HG03520 (cell line): ENCODE data around the gene ZNF319.

ENCODE experiments used
- ATAC-seq: cut with Tn5 transposase; IDR thresholded peaks from one replicate; pipeline ENCODE4 v1.9.1; 2021; ENCODE audit warnings: mild to moderate bottlenecking, moderate library complexity; ENCODE audit not compliant: unreplicated experiment

Gene ZNF319

DNA sequence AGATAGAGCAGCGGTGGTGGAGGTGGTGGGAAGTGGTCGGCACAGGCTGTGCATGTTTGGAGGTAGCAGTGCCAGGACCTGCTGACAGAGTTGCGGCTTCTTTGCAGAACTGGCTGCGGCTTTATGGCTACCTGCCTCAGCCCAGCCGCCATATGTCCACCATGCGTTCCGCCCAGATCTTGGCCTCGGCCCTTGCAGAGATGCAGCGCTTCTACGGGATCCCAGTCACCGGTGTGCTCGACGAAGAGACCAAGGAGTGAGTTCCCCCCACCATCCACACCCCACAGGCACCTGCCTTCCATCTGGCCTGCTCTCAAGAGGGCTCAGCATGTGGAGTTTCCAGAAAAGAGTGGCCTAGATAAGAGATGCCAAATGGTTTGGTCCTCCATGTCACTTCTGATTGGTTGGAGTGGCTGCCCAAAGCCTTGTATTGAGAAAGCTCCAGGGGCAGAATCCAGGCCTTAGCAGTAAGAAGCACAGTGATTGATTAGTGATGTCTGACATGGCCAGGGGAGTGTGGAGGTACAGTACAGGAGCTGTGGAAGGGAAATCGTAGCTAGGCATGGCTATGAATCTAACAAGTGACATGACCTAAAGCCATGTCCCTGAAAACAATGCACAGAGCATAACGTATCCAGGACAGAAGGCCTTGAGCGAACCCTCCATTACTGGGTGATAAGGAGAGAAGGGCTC lies 37.0 kb upstream of the ZNF319 start:
- ATAC-seq = no peak

- ATAC-seq = no peak
Observed at GRCh38 chr16:58036943-58037342, 36.5 kb upstream of the ZNF319 start.

- no peak for ATAC-seq
Observed at GRCh38 chr16:58035356-58036170, 35.1 kb upstream of the ZNF319 start.

GRCh38 chr16:58034774-58035173 lies 34.3 kb upstream of the ZNF319 start:
- ATAC-seq = no peak

DNA sequence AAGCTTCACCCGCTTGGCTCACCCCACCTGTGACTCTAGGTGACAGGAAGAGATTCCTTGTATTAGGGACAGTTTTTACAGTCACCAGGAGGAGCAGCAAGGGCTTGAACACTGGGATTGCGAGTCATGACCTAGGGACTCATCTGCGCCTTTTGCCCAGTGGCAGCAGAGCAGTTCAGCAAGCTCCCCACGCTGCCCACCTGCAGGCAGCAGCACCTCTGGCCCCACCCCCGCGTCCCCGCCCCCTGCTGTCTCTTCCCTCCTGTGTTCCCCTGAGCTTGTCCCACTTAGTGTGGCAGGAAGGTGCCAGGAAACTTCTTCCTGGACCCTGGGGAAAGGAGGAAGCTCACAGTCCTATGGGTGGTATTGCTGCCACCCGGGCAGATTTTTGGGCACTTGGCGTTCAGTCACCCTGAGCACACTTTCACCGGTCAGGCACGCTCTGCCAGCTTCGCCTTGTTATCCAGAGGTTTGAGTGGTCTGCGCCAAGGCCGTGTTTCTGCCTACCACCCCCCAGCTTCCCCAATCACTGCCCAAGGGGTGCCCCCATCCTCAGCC lies 33.7 kb upstream of the ZNF319 start:
- no peak for ATAC-seq

DNA sequence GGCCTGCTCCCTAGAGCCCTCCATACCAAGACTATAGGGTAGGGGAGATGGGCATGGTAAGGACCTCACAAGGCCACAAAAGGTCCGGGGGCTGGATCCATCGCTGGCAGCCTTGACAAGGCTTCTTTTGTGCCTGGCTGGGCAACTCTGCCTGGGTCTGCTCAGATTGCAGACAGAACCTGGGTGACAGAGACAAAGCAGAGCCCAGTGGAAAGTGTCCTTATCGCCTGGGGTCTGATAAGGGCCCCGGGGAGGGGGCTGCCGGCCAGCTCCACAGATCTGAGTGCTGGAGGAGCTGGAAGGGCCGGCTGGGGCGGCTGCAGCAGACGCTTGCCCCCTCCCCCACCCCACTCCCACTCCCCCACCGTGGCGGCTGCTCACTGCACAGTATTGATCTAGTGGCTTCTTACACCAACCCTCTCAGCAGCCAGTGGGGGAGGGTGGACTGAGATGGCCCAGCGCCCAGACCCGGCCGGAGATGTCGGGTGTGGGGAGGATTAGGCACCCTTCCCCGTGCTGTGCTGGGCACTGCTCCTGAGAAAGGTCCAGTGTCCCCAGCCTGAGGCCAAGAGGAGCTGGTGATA lies 32.3 kb upstream of the ZNF319 start:
- no peak for ATAC-seq

DNA sequence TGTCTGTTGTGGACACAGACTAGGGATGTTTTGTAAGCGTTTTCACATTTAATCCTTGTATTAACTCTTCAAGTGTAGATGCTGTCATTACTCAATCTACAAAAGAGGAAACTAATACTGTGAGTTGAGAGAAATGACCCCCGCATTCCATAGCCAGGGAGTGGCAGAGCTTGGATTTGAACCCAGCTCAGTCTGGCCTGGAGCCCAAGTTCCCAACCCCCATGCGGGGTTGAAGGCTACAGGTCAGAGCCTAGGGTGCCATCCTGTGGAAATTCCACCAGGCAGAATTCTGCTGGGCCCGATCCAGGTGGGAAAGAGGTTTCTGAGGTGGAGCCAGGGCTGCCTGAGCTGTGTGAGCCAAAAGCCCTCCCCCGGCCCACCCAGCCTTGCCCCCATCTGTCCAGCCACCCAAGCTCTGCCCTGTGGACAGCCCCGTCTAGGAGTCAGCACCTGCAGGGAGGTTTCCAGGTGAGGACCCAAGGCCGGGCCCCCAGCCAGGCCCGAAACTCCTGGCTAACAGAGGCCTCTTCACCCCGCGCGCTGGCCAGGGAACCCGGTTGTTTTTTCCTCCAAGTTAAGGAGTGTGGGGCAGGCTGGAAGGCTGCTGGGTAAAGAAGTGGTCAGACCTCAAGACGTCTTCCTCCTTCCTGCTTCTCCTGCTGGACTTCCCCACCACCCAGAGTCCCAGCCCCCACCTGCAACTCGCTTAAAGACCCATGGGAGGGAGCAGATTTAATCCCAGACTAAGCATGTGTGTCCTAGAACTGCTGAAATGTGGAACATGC lies 30.7 kb upstream of the ZNF319 start:
- ATAC-seq = no peak

- ATAC-seq = no peak
Observed at GRCh38 chr16:58030136-58030840, 29.8 kb upstream of the ZNF319 start.

DNA sequence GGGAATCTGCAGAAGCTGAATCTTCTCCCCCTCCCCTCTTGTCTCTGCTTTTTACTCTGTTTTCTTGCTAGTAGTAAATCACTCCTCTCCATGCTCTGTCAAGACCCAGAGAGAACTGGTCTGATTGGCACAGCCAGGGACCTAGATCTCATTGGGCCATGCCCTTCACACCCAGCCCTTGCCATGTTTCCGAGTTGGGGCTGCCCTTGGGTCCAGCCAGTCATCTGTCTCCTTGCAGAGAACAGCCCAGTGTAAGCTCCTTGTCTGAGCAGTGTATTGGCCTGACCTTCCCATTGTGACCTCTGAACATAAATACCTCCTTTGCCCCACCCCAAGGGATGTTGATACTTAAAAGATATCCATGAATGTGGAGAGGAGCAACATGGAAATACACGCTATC lies 28.9 kb upstream of the ZNF319 start:
- no peak for ATAC-seq

GRCh38 chr16:58028541-58029070 lies 28.1 kb upstream of the ZNF319 start:
- no peak for ATAC-seq

GRCh38 chr16:58027916-58028455 lies 27.5 kb upstream of the ZNF319 start:
- no peak for ATAC-seq

DNA sequence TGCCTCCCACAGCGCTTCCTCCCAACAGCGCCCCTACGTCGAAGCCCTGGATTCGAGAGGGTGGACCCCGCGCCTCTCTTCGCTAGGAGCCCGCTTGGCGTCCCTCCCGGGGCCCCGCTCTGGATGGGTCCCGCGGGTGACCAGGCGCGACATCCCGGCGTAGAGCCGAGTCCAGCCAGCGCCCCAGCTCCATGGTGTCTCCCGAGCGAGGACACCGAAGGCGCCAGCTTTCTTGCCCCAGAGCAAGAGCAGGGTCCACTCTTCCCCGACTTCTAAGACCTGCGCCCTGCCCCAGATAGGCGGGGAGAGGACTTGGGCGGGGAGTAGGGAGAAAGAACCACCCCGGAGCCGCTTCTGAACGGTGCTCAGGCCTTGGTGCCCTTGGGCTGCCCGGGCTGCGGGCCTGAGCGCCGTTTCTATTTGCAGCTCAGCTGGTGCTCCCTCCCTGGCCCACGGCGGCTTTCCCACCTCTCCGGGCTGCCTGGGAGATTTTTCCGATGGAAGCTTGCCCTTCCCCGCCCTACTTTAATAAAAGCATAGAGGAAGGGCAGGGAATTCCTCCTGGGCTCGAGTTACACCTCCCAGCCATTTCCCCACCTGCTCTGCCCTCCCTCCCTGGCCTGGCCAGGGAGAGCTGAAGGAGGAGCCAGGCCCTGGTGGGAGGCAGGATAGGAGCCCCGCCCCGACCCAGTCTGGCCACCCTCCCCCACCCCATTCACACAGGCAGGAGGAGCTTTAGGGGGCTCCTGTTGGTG lies 26.9 kb upstream of the ZNF319 start:
- ATAC-seq = no peak

GRCh38 chr16:58026705-58027160 lies 26.3 kb upstream of the ZNF319 start:
- ATAC-seq = no peak

GRCh38 chr16:58026139-58026704 lies 25.8 kb upstream of the ZNF319 start:
- no peak for ATAC-seq

GRCh38 chr16:58025351-58026138 lies 25.1 kb upstream of the ZNF319 start, which contains the start of gene MMP15:
Gene MMP15 (plus strand): TSS chr16:58025754. CDS start chr16:58026351, 597 bp downstream.
- ATAC-seq = no peak

DNA sequence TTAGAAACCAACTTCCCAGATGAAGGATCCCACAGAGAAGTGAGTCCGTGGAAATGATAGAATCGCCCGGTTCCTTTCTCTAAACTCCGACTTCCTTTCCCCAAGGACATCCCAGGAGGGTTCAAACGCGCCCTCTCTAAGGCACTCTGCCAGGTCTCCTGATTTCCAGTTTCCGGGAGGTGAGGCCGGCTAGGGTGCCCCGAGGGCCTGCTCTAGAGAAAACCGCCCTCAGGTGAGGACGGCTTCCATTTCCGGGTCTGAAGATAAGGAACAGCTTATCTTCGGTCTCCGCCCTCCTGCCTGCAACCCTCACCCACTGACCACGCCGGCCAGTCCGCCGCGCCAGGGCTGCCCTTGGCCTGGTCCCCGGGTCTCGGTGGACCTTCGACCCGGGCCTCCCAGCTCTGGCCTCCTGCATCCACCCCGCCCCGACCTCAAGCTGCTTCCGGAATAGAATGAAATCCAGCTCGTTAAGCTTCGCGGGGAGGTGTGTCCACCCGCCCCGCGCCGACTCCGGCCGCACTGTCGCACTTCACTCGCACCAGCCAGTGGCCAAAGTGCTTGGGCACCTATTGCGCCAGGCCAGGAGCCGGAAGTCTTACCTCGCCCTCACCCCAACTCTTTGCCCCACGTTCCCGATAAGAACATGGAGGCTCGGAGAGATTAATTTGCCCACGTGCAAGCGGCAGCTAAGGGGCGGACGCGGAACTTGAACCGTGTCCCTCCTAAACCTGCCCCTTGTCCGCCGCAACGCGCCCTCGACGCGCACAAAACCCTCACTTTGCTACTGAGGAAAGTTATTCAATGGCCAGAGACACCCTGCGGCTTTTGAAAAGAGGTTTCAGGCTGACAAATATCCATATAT lies 24.2 kb upstream of the ZNF319 start:
- no peak for ATAC-seq
